AG04449 (cell line): ENCODE measurements around the gene SVOP.

Experiments
- CTCF ChIA-PET: fragments of 350-600 bp; formaldehyde crosslinking; extraction: SDS; loops from one replicate; lab custom pipeline; 2021; ENCODE audit warnings: antibody characterized with exemption; lab: Yijun Ruan, JAX
- POLR2A ChIA-PET: fragments of 400-600, 350-600 bp; formaldehyde crosslinking; extraction: SDS; loops from one replicate; lab custom pipeline; 2020; ENCODE audit warnings: antibody characterized with exemption, inconsistent platforms; lab: Yijun Ruan, JAX
- DNase-seq: peaks from one replicate; pipeline ENCODE4 v3.0.0-alpha.2; 2010; ENCODE audit warnings: low read depth, low spot score
- H3K4me3 ChIP-seq: 2 replicates; pipeline ENCODE4 v1.5.1; 2011; ENCODE audit warnings: low read depth, mild to moderate bottlenecking, control low read depth, low read length
- CTCF ChIP-seq: IDR thresholded peaks from one replicate; pipeline ENCODE4 v1.5.1; 2011; ENCODE audit warnings: mild to moderate bottlenecking, moderate library complexity, low read length, control low read depth, inconsistent platforms; ENCODE audit not compliant: insufficient read depth; ENCODE audit errors: missing control alignments

The SVOP gene

DNA sequence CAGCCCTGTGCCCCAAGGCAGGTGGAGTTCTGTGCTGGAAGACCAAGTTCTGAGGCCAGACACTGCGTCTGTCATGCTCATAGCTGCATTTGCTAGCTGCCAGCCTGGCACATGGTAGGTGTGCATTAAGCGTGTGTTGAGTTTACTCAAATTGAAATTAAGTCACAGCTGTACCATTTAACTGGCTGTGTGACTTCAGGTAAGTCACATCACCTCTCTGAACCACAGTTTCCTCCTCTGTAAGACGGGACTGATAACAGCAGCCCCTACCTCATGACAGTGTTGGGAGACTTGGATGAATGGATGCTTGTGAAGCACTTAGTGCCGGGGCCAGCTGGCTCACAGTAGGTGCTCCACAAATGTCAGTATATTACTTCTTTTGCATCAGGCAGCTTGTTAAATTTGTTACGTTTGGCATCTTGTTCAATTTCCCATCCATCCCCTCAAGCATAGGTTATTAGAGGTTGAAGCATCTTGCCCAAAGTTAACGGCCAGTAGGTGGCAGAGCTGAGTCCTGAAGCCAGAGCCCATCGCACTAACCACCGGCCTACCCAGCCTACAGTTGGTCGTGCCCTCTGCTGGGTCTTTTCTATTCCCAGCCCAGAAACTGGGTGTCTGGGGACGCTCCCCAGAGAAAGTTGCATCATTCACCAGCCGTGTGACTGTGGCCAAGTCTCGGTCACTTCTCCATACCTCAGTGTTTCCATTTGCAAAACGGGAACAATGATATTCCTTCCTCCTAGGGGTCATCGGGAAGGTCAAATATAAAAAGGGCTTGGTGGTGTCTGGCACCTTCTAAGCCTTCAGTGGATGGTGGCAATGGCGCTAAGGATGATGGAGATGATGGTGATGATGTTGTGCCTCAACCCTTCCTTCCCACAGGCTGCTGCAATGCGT, 136.5 kb downstream of the SVOP start:
- H3K4me3 ChIP-seq = no peak overlapping the region
- POLR2A ChIA-PET = no interaction called here
- DNase-seq = no peak
- CTCF ChIA-PET = interaction anchor here (0.6 to 3.1 kb wide), 13 partner anchors 9 to 488 kb away, joined by 3 to 16 read pairs (median 4); no protein-coding TSS in a partner anchor
- TF ChIP-seq CTCF = peak; percentile 39

DNA sequence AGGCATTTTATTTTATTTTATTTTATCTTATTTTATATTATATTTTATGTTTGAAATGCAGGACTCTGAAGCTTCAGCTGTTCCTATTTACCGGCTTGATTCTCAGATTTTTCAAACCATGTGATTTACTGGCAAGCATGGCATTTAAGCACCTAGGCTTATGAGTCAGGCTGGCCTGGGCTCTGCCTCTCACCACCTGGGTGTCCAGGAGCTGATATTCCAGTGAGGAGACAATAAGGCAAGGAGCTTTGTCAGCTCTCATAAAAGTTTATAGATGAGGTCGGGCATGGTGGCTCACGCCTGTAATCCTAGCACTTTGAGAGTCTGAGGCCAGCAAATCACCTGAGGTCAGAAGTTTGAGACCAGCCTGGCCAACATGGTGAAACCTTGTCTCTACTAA, 138.9 kb downstream of the SVOP start:
- CTCF ChIA-PET = interaction anchor here (0.9 kb wide), 1 partner anchor 53 kb away, joined by 3 read pairs; no protein-coding TSS in a partner anchor
- no peak for DNase-seq
- H3K4me3 ChIP-seq = no peak overlapping the region
- POLR2A ChIA-PET = no interaction called here
- no peak for TF ChIP-seq CTCF

- H3K4me3 ChIP-seq = no peak within 1 kb of the TSS
- ChIA-PET POLR2A (interaction anchor here (0.6 kb wide), 1 partner anchor 188 kb away, joined by 4 read pairs; no protein-coding TSS in a partner anchor), CTCF (no interaction called here)
- TF ChIP-seq CTCF = no peak
- DNase-seq = no peak
Observed at GRCh38 chr12:108879615-108880254, 141.1 kb downstream of the SVOP start, which contains the start of gene DAO. Gene DAO, plus strand, starts transcription at chr12:108880092. Its CDS starts 4,915 bp downstream, at chr12:108885007.

DNA sequence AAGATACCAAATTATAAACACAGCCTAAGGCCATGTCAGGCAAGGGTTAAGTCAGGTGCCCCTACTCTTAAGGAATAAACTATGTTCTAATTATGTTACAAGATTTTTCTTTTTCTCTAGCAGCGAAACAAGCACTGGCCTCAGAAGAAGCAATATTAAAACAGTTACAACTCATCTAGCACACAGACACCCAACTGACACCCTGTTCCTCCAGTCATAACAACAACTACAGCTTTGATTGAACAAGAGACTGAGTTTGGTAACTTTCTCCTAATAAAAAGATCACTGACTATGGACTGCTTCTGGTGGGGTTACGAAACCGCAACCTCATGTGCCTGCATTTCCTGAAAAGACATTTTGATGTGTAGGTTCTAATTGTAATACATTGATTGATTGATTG, 144.3 kb downstream of the SVOP start:
- POLR2A ChIA-PET = no interaction called here

GRCh38 chr12:108875682-108876361, 145.0 kb downstream of the SVOP start:
- H3K4me3 ChIP-seq = no peak overlapping the region
- TF ChIP-seq CTCF = no peak
- ChIA-PET CTCF (interaction anchor here (1.5 kb wide), 1 partner anchor 8 kb away, joined by 4 read pairs; no protein-coding TSS in a partner anchor), POLR2A (no interaction called here)
- DNase-seq = no peak

More for the DNA sequence above, 144.3 kb downstream of the SVOP start:
- H3K4me3 ChIP-seq = no peak overlapping the region
- no peak for TF ChIP-seq CTCF
- DNase-seq = no peak
- CTCF ChIA-PET = no interaction called here
